Measurements from ENCODE around the gene RPS6KA5. TPM values are rescaled to one million over a fixed set of nuclear protein-coding genes. Genes with fewer than 3 reads are reported as not detected.
A peak's percentile ranks its signal among the peaks of the same experiment; 100 is the strongest.

RPS6KA5 gene
- total RNA-seq, 4 donors from 2014 or later, result 3.1 to 10.5 (median 8.1) TPM

GRCh38 chr14:91012045-91012444 lies 48.4 kb downstream of the RPS6KA5 start:
- no peaks in the 10 kb centered on the region for H3K36me3 ChIP-seq
- no peak overlapping the region for H3K4me3 ChIP-seq
- peak overlapping the region in 3 of 4 donors; percentile 5 to 42 (median 6) for H3K27ac ChIP-seq
- intact Hi-C loops (cut with DNase I), result no loop called here
- DNase-seq, result no peak
- H3K4me1 ChIP-seq, result peaks cover 4 to 56% (median 10%) of the 10 kb centered on the region in 3 donors
- WGBS, 2 donors, result 55 to 86% methylated on average over 2 of the region's 2 CpGs
- no peaks in the 10 kb centered on the region for H3K9me3 ChIP-seq
- no peak for TF ChIP-seq POLR2A (IDR thresholded peaks at IDR 0.05)
- no peak for TF ChIP-seq CTCF (IDR thresholded peaks at IDR 0.05)
- no peaks in the 10 kb centered on the region for H3K27me3 ChIP-seq

GRCh38 chr14:91010153-91010533 lies 50.3 kb downstream of the RPS6KA5 start:
- WGBS, 2 donors, result 91 to 97% methylated on average over 2 of the region's 2 CpGs

GRCh38 chr14:91009501-91010152 lies 50.8 kb downstream of the RPS6KA5 start:
- H3K9me3 ChIP-seq, result no peaks in the 10 kb centered on the region
- H3K27me3 ChIP-seq, result no peaks in the 10 kb centered on the region
- H3K36me3 ChIP-seq, result no peaks in the 10 kb centered on the region
- H3K27ac ChIP-seq, result peak overlapping the region in 3 of 4 donors; percentile 6 to 44 (median 15)
- peaks cover 4 to 71% (median 20%) of the 10 kb centered on the region in 3 donors for H3K4me1 ChIP-seq
- no peak overlapping the region for H3K4me3 ChIP-seq
- WGBS, 2 donors, result 80 to 90% methylated on average over 3 of the region's 3 CpGs
- no peak for DNase-seq
- TF ChIP-seq POLR2A (IDR thresholded peaks at IDR 0.05) (no peak), CTCF (IDR thresholded peaks at IDR 0.05) (no peak)
- intact Hi-C loops (cut with DNase I), result no loop called here

More at GRCh38 chr14:91010153-91010533, 50.3 kb downstream of the RPS6KA5 start:
- H3K36me3 ChIP-seq, result no peaks in the 10 kb centered on the region
- TF ChIP-seq POLR2A (IDR thresholded peaks at IDR 0.05), result no peak
- TF ChIP-seq CTCF (IDR thresholded peaks at IDR 0.05), result no peak
- no peaks in the 10 kb centered on the region for H3K27me3 ChIP-seq
- no peaks in the 10 kb centered on the region for H3K9me3 ChIP-seq
- no peak for DNase-seq
- no peak overlapping the region for H3K27ac ChIP-seq
- intact Hi-C loops (cut with DNase I), result no loop called here
- H3K4me3 ChIP-seq, result no peak overlapping the region
- peaks cover 4 to 69% (median 20%) of the 10 kb centered on the region in 3 donors for H3K4me1 ChIP-seq

GRCh38 chr14:91008759-91009409 lies 51.6 kb downstream of the RPS6KA5 start:
- H3K36me3 ChIP-seq, result no peaks in the 10 kb centered on the region
- H3K27me3 ChIP-seq, result no peaks in the 10 kb centered on the region
- 54 to 73% methylated on average over 2 of the region's 2 CpGs for WGBS, 2 donors
- H3K27ac ChIP-seq, result peak overlapping the region in 3 of 4 donors; percentile 6 to 44 (median 15)
- intact Hi-C loops (cut with DNase I), result no loop called here
- H3K9me3 ChIP-seq, result no peaks in the 10 kb centered on the region
- H3K4me3 ChIP-seq, result no peak overlapping the region
- DNase-seq, result no peak
- no peak for TF ChIP-seq CTCF (IDR thresholded peaks at IDR 0.05)
- TF ChIP-seq POLR2A (IDR thresholded peaks at IDR 0.05), result no peak
- peaks cover 4 to 69% (median 20%) of the 10 kb centered on the region in 3 donors for H3K4me1 ChIP-seq

- intact Hi-C loops (cut with DNase I), result no loop called here
- Histone ChIP-seq H3K4me1 (peaks cover 0 to 45% (median 20%) of the 10 kb centered on the region in 3 donors), H3K9me3 (no peaks in the 10 kb centered on the region), H3K27me3 (no peaks in the 10 kb centered on the region), H3K27ac (no peak overlapping the region), H3K4me3 (no peak overlapping the region), H3K36me3 (no peaks in the 10 kb centered on the region)
- TF ChIP-seq POLR2A (IDR thresholded peaks at IDR 0.05) (no peak), CTCF (IDR thresholded peaks at IDR 0.05) (peak in 1 of 6 experiments; percentile 30)
- DNase-seq, result no peak
These were observed 54.7 kb downstream of the RPS6KA5 start for GRCh38 chr14:91005716-91006115.
